HG02840 (cell line): ENCODE results near the gene RGCC.

ENCODE experiments used
- ATAC-seq: cut with Tn5 transposase; IDR thresholded peaks from one replicate; pipeline ENCODE4 v1.9.1; 2021; ENCODE audit warnings: mild to moderate bottlenecking, moderate library complexity, moderate number of reproducible peaks; ENCODE audit not compliant: unreplicated experiment, low FRiP score

RGCC gene

DNA sequence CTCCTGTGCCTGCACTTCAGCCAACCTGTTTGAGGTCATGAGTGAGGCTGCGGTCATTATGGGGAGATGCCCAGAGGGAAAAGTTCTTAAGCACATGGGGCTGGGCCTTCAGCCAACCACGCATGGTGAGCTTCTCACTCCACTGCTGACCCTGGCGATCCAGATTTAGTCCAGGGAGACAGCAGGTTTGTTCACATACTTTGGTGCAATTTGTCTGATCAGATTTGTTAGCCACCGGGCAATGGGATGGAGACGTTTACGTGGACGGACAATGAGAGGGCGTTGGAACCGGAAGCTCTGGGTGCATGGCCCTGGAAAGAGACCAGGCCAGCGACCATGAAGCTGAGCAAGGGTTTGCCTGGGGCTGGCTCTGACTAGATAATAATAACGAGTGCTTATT lies 56.2 kb downstream of the RGCC start:
- ATAC-seq, result no peak

DNA sequence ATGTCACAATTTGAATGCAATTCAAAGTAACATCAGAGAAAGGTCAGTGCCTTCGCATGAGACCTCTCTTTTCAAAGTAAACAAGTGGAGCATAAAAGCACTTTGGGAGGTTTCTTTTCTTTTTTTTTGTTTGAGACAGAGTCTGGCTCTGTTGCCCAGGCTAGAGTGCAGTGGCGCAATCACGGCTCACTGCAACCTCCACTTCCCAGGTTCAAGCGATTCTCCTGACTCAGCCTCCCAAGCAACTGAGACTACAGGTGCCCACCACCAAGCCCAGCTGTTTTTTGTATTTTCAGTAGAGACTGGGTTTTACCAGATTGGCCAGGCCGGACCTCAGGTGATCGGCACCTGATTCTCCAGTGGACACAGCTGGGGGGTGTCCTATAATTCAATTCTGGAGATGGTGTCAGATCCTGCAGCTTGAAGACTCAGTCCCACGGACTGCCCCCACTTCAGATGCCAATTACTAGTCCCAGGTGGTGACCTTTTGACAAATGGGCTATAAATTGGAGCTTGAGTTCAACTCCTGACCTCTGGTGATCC lies 57.6 kb downstream of the RGCC start:
- no peak for ATAC-seq

DNA sequence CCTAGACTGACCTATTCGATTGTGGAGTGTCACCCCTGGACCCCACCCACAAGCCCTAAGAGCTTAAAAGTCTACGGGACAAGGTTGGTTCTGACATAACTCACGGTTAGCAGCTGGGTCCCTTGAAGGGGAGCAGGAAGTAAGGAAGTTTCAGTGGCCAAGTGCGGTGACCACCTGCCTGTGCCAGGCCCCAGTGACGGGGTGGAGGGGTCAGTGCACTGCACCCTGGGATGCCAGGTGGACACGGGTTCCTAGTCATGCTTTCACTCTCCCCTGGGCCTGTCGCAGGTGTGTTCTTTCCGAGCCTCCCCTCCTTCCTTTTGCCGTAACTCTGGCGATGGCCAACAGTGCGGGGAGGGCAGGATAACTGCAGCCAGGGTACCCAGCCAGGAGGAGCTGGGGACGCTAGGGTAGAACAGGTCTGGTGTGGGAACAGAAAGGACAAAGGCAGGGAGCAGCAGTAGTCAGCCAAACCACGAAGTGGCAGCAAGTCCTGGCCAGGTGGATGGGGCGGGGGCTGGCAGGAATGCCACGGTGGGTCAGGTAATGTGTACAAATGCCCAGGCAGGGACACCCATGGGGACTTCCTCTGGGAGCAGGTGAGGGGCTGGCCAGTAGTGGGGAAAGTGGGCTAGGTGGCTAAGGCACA lies 58.3 kb downstream of the RGCC start:
- ATAC-seq, result no peak

DNA sequence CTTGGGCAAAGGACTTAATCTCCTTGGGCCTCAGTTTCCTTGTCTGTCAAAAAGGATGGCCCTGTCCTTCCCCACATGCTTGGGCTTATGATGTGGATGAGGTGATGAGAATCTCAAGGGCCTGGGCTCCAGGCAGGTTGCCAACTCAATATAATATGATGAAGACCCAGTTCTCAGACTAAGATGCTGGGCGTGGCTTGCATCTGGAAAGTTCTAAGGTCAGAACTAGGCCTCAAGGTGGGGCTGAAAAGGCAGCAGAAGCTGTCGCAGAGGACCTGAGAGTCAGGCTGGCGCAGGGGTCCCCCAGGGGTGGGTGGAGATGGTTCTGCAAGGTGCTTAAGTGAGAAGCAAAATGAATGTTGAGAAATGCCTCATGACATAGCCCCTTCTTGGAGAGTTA lies 58.8 kb downstream of the RGCC start:
- no peak for ATAC-seq

DNA sequence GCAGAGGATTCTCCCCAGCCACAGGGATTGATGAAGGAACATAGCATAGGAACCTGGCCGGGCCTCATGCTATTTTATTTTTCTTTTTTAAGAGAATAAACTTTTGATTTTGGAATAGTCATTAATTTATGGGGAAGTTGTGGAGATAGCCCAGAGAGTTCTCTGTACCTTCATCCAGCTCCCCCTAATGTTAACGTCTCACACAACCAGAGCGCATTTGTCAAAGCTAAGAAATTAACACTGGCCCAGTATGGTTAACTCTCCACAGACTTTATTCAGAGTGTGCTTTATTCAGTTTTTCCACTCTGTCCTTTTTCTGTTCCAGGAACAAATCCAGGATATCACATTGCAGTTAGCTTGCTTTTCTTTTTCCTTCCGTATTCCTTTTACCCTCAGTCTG lies 59.4 kb downstream of the RGCC start:
- no peak for ATAC-seq

DNA sequence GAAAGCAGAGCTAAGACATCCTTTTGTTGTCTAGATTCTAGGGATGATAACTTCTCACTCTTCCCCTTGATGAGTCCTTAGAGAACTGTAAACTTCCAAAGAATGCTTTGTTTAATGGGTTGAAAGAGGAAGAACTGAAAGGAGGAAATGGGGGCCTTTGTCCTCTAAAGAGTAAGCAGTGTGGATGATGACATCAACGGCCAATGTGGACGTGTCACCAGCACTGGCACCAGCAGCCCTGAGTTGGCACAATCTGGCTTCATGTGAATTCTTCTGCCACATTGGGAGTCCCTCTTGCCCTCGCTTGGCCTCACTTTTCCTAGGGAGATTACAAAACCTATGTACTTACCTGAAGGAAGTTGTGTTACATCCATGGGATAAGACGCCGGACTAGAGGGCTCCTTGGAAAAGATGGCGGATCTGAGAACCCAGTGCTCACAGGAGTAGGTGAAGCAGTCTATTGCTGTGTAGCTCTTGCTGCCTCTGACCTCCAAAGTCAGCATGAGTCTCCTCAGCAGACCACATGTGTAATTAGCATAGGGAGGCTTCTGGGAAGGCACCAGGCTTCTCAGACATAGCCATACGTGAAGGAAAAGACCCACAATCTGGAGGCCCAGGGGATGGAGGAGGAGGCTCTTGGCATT lies 62.8 kb downstream of the RGCC start:
- no peak for ATAC-seq
